Erythroblast (primary cell): ENCODE results near the gene MBNL2.

Experiments
- DNase-seq, 2 experiments: peaks; one replicate each; lab custom pipeline; 2025; lab: John Stamatoyannopoulos, UW
- GATA1 ChIP-seq: IDR thresholded peaks from 2 replicates; pipeline ENCODE4 v1.6.1; 2011; ENCODE audit warnings: low read depth, mild to moderate bottlenecking, control low read depth, low read length, moderate library complexity
- POLR2A ChIP-seq: IDR thresholded peaks from 2 replicates; pipeline ENCODE4 v1.6.1; 2011; ENCODE audit warnings: mild to moderate bottlenecking, low read length

Gene MBNL2, protein sequence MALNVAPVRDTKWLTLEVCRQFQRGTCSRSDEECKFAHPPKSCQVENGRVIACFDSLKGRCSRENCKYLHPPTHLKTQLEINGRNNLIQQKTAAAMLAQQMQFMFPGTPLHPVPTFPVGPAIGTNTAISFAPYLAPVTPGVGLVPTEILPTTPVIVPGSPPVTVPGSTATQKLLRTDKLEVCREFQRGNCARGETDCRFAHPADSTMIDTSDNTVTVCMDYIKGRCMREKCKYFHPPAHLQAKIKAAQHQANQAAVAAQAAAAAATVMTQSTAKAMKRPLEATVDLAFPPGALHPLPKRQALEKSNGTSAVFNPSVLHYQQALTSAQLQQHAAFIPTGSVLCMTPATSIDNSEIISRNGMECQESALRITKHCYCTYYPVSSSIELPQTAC

DNA sequence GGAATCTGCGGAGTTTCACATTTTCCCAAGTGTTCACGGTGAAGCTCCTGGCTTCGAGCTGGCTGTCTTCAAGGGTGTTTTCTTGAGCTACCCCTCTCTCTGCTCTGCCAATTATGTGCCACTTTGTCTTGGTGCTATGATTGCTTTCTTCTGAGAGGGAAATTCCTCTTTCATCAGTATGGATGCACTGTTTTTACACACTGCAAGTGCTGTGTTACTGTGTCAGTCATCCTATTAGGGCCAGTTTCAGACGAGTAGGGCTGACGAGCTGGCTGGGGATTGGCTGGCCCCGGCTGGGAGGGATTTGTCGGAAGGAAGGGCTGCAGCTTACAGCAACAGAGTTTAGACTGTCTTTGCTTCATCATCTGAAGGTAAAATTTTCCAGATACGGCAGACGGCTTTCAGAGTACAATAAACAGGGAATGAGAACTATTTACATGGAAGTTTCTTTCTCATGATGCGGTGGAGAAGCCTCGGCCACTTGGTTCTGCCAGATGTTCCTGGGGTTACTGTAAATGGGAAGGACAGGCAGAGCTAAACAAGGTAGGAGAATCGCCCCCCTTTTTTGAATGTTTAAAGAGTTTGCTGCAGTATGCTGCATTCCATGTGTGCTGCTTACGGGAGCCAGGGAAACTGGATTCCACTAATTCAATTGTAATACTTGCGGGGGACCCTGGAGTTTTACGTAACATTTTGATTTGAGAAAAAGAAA lies at the start of gene MBNL2:
MBNL2 (plus strand) TSS at position 345 of the 712 bp plus-strand sequence. CDS start 53,903 bp downstream, outside the sequence.
- peak; percentile 99 for TF ChIP-seq POLR2A
- no peak for TF ChIP-seq GATA1

DNA sequence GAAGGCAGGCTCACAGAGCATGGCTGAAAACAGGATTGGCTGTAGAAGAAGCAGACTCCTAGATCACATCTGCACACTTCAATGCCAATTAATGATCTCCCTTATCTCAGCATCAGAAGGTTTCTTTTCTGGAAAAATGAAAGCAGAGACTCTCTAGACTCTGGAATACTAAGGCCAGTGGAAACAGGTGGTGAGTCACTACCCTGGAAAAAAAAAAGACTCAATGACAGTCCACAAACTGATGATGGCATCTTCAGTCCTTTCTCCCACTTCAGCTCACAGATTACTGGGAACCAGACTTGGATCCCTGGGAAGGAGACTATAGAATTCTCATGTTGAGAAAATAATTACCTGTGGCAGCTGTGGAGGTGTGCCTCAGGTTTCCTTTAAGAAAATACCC lies 47.5 kb upstream of the MBNL2 start:
- TF ChIP-seq POLR2A (no peak), GATA1 (no peak)
- DNase-seq: no peak

More for the DNA sequence above, at the start of gene MBNL2:
- peak; percentile 92 to 95 for DNase-seq

DNA sequence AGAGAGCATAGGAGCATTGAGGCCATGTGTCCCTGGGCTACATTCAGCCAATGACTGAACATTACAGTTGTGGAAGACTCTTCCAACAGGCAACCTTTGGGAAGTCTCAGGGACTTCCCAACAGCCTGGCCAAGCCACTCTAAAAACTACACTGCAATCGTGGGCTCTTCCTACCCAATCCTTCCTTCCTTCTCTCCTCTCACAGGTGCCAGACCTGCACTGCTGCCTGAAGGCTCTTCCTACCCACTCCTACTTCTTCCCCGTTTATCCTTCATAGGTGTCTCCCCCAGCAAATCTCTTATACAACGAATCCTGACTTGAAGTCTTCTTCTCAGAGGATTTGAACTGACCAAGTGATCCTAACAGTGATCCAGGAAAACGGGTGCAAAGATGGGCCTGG lies 47.1 kb upstream of the MBNL2 start:
- DNase-seq: no peak
- no peak for TF ChIP-seq POLR2A

DNA sequence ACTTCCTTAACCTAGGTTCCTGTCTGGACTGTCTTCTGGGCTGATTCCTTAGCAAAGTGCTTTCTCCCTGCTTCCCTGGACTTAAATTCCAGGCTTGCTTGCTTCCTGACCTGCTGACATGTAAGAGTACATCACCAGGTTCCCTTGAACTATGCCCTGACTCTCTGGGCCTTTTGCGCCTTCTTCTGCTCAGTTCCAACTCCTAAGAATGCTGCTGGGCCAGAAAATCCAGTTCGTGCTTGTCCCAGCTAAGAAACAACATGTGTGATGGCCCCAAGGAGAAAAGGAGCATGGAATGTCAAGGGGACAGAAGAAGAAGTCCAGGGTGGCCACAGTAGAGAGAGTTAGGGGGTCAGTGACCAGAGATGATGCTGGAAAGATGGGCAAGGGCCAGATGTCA lies 42.6 kb upstream of the MBNL2 start:
- no peak for DNase-seq
- no peak for TF ChIP-seq GATA1

DNA sequence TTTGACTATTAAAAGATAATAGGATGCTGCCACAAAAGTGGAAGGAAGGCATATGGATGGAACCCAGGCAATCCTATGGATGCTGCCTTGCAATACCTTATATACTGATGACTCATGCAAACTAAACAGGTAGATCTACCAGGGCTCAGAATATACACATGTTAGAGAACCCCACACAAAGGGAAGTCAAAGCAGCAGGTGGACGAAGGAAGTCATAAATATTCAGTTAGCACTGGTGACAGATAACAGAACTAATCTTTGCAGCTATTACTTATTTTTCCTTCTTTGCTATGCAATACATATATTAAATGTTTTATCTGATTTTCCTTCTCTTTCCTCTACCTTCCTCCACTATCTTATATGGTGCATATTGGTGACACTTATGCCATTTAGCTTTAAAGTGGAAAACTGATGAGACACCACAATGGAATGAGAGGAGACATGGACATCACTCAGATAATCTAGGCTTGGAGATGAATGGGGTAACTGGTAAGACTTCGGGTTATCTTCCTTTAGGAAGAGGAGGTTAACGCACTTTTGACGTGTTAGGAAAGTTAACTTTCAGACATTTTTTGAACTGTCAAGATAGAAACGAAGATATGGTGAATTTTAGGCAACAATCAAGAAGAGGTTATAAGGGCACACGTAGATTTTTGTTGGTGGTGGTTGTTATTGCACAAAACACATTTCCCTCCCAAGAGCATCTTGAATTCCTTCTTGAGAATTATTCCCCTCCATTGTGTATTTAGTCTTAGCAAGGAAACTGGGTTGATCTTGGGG lies 39.8 kb upstream of the MBNL2 start:
- no peak for DNase-seq
- TF ChIP-seq POLR2A (no peak), GATA1 (no peak)

DNA sequence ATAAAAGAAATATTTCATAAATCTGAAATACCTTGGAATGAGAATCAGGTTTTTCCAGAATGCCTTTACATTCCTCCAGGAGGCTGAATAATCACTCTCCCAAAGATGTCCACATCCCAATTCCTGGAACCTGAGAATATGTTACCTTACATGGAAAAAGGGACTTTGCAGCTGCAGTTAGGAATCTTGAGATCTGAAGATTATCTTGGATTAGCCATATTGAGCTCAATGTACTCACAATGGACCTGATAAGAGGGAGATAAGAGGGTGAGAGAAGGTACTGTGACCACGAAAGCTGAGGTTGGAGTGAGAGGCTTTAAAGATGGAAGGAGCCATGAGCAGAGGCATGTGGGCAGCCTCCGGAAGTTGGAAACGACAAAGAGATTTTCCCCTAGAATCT lies 36.8 kb upstream of the MBNL2 start:
- DNase-seq: no peak
- TF ChIP-seq POLR2A (no peak), GATA1 (no peak)

DNA sequence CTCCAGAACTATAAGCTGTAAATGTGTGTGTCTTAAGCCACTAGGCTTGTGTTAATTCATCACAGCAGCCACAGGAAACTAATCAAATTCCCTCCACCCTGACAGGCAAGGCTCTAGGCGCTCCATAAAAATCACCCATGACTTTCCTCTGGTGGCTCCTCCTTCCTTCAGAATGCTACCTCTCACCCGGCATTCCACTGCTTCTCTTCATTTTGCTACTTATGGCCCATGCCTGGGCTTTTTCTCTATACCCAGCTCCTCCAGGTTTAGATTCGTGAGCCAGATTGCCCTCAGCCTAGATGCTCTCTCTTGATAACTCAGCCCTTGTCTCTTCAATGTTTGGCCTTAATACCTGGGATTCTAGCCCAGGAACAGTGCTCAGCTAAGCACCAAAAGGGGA lies 36.4 kb upstream of the MBNL2 start:
- no peak for DNase-seq
- TF ChIP-seq GATA1 (no peak), POLR2A (no peak)

DNA sequence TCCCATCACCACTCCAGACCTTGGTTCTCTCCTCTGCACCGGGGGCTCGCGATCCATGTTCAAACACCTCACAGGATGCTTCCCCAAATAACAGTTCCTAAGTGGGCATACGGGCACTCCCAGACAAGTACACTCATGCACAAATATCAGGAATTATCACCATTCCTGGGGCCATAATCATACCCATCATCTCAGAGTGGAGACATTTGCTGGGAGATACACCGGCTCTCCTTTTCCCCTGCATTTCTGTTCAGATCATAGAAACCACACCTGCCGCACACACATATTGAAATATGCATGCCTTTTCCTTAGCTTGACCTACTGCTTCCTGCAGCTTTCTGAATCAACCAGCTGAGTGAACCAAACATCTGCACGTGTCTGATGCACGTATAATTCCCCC lies 33.9 kb upstream of the MBNL2 start:
- TF ChIP-seq POLR2A: no peak
- no peak for TF ChIP-seq GATA1
- DNase-seq: no peak

DNA sequence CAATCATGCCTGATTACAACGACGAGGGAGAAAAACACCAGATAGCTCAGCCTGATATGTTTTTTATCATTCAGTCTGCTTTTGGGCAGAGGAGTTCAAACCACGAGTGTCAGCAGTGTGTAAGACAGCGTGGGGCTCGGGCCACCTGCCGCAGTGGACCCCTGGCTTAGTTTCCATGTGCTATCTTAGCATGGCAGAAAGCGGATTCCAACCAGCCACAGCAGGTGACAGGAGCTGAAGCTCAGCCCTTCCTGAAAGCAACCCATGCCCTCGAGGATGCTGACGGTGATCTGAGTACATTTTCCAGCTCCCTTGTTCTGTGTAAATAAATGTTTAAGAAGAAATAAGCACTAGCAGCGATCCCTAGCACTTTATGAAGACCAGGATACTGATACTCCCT lies 32.2 kb upstream of the MBNL2 start:
- no peak for TF ChIP-seq POLR2A
- DNase-seq: no peak

DNA sequence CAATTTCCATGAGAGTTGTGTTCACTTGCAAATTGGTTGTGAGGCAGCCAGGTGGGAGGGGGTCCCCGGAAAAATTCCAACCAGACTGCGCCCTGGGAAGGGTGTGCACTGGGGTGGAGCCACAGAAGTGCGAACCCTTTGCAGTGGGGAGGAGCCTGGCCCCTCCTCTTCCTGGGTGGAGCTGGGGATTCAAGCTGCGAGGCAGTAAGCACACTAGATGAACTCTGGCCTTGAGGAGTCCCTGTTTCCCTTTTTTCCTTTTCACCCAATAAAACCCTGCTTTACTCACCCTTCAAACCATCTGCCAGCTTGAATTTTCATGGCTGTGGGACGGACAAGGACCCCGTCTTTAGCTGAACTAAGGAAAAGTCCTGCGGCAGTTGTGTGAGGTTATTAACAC lies 31.0 kb upstream of the MBNL2 start:
- TF ChIP-seq POLR2A (no peak), GATA1 (no peak)

DNA sequence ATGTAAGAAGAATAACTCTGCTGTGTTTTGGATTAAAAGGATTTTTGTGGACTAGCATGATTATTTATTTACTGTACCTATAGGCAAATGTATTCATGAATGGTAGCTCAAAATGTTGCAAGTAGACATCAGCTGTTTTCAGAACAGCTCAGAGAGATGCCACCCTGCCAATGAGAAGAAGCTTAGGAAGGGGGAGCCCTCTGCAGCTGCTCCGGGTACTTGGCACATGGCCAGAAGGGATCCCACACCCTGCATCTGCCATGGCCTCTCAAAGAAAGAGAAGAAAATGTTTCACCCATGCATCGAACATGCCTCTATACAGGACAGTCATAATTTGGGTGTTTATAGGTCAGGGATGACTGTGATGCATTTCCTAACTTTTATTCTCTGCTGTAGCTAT lies 30.5 kb upstream of the MBNL2 start:
- peak; percentile 21 to 45 for DNase-seq
- no peak for TF ChIP-seq POLR2A
- no peak for TF ChIP-seq GATA1

More for the DNA sequence above, 31.0 kb upstream of the MBNL2 start:
- DNase-seq: peak; percentile 9 to 22

DNA sequence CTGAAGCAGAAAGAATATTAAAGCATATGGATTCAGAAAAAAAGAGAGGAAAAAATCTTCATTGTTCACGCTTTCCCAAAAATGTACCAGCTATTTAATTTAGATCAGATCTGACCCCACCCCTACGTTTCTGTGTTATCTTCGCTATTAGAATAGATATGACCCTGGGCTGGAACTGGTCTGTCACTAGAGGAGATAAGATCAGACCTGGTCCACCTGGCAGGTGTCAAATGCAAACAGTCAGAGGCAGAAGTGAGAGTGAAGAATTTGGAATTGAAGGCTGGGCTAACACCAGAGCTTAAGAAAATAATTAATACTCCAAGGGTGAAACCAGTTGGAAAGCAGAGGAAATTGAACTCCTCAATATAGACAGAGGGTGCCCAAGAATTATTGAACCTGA lies 30.0 kb upstream of the MBNL2 start:
- no peak for DNase-seq
- TF ChIP-seq GATA1: no peak
- TF ChIP-seq POLR2A: no peak

DNA sequence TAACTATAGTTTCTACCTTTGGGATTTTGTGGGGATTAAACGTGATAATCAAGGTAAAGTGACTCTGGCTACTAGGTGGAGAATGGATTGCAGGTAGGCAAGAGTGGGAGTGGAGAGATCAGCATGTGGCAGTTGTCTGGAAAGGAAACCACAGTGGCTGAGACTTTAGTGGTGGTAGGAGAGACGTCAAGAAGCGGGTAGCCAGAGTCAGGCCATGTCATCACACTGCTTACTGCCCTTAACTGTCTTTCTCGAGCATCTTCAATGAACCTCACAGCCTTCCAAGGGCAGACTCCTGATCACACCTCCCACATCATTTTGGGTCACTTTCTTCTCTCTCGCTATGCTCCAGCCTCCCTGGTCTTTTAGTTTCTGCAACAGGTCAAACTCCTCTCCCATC lies 28.6 kb upstream of the MBNL2 start:
- TF ChIP-seq GATA1: no peak
- no peak for TF ChIP-seq POLR2A
- DNase-seq: no peak

DNA sequence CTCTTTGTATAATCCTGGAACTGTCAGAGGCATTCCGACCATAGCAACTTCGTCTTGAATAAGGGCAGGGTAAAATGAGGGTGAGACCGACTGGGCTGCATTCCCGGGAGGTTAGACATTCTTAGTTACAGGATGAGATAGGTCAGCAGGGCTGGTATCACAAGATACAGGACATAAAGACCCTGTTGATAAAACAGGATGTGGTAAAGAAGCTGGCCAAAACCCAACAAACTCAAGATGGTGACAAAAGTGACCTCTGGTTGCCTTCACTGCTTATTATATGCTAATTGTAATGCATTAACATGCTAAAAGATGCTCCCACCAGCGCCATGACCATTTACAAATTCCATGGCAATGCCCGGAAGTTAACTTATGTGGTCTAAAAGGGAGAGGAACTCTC lies 27.7 kb upstream of the MBNL2 start:
- peak; percentile 78 to 91 for DNase-seq

More for the DNA sequence above, 27.7 kb upstream of the MBNL2 start:
- no peak for TF ChIP-seq POLR2A
- no peak for TF ChIP-seq GATA1
